Panc1 (cell line): Measurements from ENCODE around the gene RMI1. TPM values are rescaled to one million over a fixed set of nuclear protein-coding genes. Genes with fewer than 3 reads are reported as not detected.
"Not testable (repeated sequence)": the region's sequence is repeated elsewhere in the genome, so short reads cannot be mapped to it uniquely, and the experiment has no call there.

Source experiments
- ATAC-seq: fragments of 200-7000 bp; cut with Tn5 transposase; 2 replicates; pipeline ENCODE4 v1.9.1; 2020; ENCODE audit warnings: mild to moderate bottlenecking, moderate library complexity
- BruUV-seq: library from RNA; stranded (reverse); fragments of 400-500 nt; replicated peaks from 2 replicates; lab custom pipeline; 2021; lab: Mats Ljungman, UMichigan
- CTCF ChIA-PET: fragments of 300-600 bp; sonication (Branson Sonifier 250); formaldehyde crosslinking; loops from one replicate; lab custom pipeline; 2022; ENCODE audit warnings: antibody characterized with exemption; lab: Charles Lee
- POLR2A ChIA-PET: fragments of 300-600 bp; sonication (Branson Sonifier 250); formaldehyde crosslinking; loops from one replicate; lab custom pipeline; 2022; ENCODE audit warnings: antibody characterized with exemption; lab: Charles Lee
- DNase-seq: peaks from one replicate; pipeline ENCODE4 v3.0.0-alpha.2; 2010; ENCODE audit warnings: low read depth, low spot score
- H3K27ac ChIP-seq: 2 replicates; pipeline ENCODE4 v1.5.1; 2011; ENCODE audit warnings: mild to moderate bottlenecking, low read length, inconsistent platforms
- H3K27me3 ChIP-seq: fragments of 200-500 bp; sonication (Bioruptor generic); 2 replicates; pipeline ENCODE4 v1.6.0; 2014; ENCODE audit warnings: low read length, inconsistent platforms; ENCODE audit not compliant: control insufficient read depth, insufficient read depth
- H3K36me3 ChIP-seq: fragments of 200-500 bp; sonication (Bioruptor generic); 2 replicates; pipeline ENCODE4 v1.5.1; 2014; ENCODE audit warnings: inconsistent platforms, mild to moderate bottlenecking, low read length, moderate library complexity; ENCODE audit not compliant: control insufficient read depth, insufficient read depth
- H3K4me1 ChIP-seq: 2 replicates; pipeline ENCODE4 v1.5.1; 2011; ENCODE audit warnings: inconsistent platforms, mild to moderate bottlenecking, low read length, moderate library complexity; ENCODE audit not compliant: control insufficient read depth, insufficient read depth
- H3K4me3 ChIP-seq, 2 experiments: 2 replicates each; pipeline ENCODE4 v1.5.1; 2011 to 2012; ENCODE audit warnings: low read depth in 2 of 2, low read length in 2 of 2, mild to moderate bottlenecking in 2 of 2, inconsistent platforms in 1 of 2, moderate library complexity in 1 of 2
- H3K9me3 ChIP-seq: fragments of 200-500 bp; sonication (Bioruptor generic); 2 replicates; pipeline ENCODE4 v1.5.1; 2014; ENCODE audit warnings: low read depth, mild to moderate bottlenecking, inconsistent platforms, low read length, moderate library complexity; ENCODE audit not compliant: control insufficient read depth, insufficient read depth
- POLR2AphosphoS5 ChIP-seq: IDR thresholded peaks from 2 replicates; pipeline ENCODE4 v1.6.1; 2012; ENCODE audit warnings: mild to moderate bottlenecking, low read depth, low read length, moderate library complexity
- SIN3A ChIP-seq: IDR thresholded peaks from 2 replicates; pipeline ENCODE4 v1.6.1; 2012; ENCODE audit warnings: low read depth, mild to moderate bottlenecking, low read length, moderate library complexity, borderline replicate concordance; ENCODE audit not compliant: insufficient read depth
- TCF7L2 ChIP-seq: IDR thresholded peaks from 2 replicates; pipeline ENCODE4 v1.6.1; 2011; ENCODE audit warnings: mild to moderate bottlenecking, low read depth, low read length, inconsistent platforms
- in situ Hi-C: cut with HindIII; loops from 2 replicates; pipeline ENCODE4 v1.10.0; 2016; ENCODE audit warnings: low sequenced_read_pairs, low pct_unique_long_range_greater_than_20kb
- intact Hi-C: fragments of 100-400 bp; cut with micrococcal nuclease; formaldehyde crosslinking; loops from one replicate; pipeline ENCODE4 v1.10.0; 2022; ENCODE audit not compliant: unreplicated experiment
- total RNA-seq: library from RNA; stranded (reverse); gene quantifications from one replicate; pipeline ENCODE4 v1.2.1, GENCODE V29; 2021; ENCODE audit not compliant: unreplicated experiment
- TF ChIP-seq, protein P1 (sequence below), 2 experiments: IDR thresholded peaks; 2 replicates each; pipeline ENCODE4 v1.6.1; 2011 to 2012; ENCODE audit warnings: low read depth in 2 of 2, control low read depth in 1 of 2, low read length in 1 of 2, mild to moderate bottlenecking in 1 of 2, moderate library complexity in 1 of 2; ENCODE audit not compliant: insufficient read depth in 1 of 2
- TF ChIP-seq, protein P2 (sequence below): fragments of 450-650 bp; IDR thresholded peaks from 2 replicates; pipeline ENCODE4 v1.5.1; 2017; ENCODE audit warnings: mild to moderate bottlenecking

The RMI1 gene
- total RNA-seq, 1 experiment from 2014 or later, result 14.6 TPM

DNA sequence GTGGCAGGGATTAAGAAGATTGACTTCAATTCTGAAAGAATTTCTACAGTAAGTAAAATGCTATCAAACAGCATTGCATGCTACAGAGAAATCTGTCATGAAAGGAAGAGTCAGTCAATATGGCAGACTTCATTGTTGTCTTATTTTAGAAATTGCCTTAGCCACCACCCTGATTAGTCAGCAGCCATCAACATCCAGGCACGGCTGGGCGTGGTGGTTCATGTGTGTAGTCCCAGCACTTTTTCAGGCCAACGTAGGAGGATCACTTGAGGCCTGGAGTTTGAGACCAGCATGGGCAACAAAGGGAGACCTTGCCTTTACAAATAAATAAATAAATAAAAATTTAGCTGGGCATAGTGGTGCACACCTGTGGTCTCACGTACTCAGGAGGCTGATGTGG lies 46.6 kb downstream of the RMI1 start:
- DNase-seq (no peak), ATAC-seq (no peak)
- no TSS peak for BruUV-seq
- CTCF ChIA-PET, result no interaction called here
- intact Hi-C loops (no loop called here), in situ Hi-C loops (no loop called here)
- POLR2A ChIA-PET, result no interaction called here
- Histone ChIP-seq H3K4me3 (no peak overlapping the region), H3K27me3 (no peaks in the 10 kb centered on the region), H3K36me3 (no peaks in the 10 kb centered on the region), H3K4me1 (no peaks in the 10 kb centered on the region), H3K9me3 (no peaks in the 10 kb centered on the region), H3K27ac (no peak overlapping the region)
- TF ChIP-seq, protein P1, sequence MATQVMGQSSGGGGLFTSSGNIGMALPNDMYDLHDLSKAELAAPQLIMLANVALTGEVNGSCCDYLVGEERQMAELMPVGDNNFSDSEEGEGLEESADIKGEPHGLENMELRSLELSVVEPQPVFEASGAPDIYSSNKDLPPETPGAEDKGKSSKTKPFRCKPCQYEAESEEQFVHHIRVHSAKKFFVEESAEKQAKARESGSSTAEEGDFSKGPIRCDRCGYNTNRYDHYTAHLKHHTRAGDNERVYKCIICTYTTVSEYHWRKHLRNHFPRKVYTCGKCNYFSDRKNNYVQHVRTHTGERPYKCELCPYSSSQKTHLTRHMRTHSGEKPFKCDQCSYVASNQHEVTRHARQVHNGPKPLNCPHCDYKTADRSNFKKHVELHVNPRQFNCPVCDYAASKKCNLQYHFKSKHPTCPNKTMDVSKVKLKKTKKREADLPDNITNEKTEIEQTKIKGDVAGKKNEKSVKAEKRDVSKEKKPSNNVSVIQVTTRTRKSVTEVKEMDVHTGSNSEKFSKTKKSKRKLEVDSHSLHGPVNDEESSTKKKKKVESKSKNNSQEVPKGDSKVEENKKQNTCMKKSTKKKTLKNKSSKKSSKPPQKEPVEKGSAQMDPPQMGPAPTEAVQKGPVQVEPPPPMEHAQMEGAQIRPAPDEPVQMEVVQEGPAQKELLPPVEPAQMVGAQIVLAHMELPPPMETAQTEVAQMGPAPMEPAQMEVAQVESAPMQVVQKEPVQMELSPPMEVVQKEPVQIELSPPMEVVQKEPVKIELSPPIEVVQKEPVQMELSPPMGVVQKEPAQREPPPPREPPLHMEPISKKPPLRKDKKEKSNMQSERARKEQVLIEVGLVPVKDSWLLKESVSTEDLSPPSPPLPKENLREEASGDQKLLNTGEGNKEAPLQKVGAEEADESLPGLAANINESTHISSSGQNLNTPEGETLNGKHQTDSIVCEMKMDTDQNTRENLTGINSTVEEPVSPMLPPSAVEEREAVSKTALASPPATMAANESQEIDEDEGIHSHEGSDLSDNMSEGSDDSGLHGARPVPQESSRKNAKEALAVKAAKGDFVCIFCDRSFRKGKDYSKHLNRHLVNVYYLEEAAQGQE (IDR thresholded peaks at IDR 0.05; ENCODE audit: insufficient read depth in 1 of 2, low read depth in 2 of 2, low read length in 1 of 2), result no peak
- TF ChIP-seq TCF7L2 (no peak), SIN3A (no peak), POLR2AphosphoS5 (no peak)
- TF ChIP-seq, protein P2, sequence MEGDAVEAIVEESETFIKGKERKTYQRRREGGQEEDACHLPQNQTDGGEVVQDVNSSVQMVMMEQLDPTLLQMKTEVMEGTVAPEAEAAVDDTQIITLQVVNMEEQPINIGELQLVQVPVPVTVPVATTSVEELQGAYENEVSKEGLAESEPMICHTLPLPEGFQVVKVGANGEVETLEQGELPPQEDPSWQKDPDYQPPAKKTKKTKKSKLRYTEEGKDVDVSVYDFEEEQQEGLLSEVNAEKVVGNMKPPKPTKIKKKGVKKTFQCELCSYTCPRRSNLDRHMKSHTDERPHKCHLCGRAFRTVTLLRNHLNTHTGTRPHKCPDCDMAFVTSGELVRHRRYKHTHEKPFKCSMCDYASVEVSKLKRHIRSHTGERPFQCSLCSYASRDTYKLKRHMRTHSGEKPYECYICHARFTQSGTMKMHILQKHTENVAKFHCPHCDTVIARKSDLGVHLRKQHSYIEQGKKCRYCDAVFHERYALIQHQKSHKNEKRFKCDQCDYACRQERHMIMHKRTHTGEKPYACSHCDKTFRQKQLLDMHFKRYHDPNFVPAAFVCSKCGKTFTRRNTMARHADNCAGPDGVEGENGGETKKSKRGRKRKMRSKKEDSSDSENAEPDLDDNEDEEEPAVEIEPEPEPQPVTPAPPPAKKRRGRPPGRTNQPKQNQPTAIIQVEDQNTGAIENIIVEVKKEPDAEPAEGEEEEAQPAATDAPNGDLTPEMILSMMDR, result no peak

DNA sequence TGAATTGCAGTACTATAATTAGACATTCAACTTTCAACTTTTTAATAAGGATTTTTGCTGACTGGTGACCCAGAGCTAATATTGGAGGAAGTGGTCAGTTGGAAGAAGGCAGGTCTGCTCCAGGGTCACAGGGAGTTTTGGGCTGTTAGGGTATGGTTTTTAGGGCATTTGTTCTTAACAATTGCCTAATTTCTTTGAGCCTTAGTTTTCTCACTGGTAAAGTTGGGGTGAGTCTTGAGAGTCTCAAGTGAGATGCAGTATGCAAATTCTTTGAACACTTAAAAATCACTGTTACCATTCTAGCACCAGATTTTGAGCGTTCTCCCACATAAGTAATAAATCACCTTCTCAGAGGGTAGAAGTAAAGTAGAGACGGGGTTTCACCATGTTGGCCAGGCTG lies 50.9 kb downstream of the RMI1 start:
- no TSS peak for BruUV-seq
- POLR2A ChIA-PET, result no interaction called here
- Histone ChIP-seq H3K27me3 (no peaks in the 10 kb centered on the region), H3K27ac (no peak overlapping the region), H3K9me3 (no peaks in the 10 kb centered on the region), H3K4me1 (no peaks in the 10 kb centered on the region), H3K36me3 (no peaks in the 10 kb centered on the region), H3K4me3 (no peak overlapping the region)
- no peak for ATAC-seq
- DNase-seq, result no peak
- intact Hi-C loops, result no loop called here
- CTCF ChIA-PET, result no interaction called here
- in situ Hi-C loops, result no loop called here
- TF ChIP-seq POLR2AphosphoS5 (no peak), SIN3A (no peak), TCF7L2 (no peak)
- TF ChIP-seq, protein P1 (IDR thresholded peaks at IDR 0.05; ENCODE audit: insufficient read depth in 1 of 2, low read depth in 2 of 2, low read length in 1 of 2), result no peak
- TF ChIP-seq, protein P2, result no peak

DNA sequence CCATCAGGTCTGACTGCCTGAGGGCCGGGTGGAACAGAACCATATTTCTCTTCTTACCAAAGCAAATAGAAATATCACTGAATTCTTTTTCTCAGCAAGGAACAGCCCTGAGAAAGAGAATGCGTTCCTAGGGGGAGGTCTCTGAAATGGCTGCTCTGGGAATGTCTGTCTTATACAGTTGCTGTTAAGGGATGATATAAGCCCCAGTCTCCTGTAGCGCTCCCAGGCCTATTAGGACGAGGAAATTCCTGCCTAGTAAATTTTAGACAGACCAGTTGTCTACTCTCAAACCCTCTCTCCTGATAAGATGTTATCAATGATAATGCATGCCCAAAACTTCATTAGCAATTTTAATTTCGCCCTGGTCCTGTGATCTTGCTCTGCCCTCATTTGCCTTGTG lies 61.3 kb downstream of the RMI1 start:
- H3K9me3 ChIP-seq, POLR2A ChIA-PET, DNase-seq, H3K27ac ChIP-seq, CTCF ChIA-PET, H3K36me3 ChIP-seq, H3K4me1 ChIP-seq, BruUV-seq, H3K27me3 ChIP-seq, in situ Hi-C loops, ATAC-seq, intact Hi-C loops, H3K4me3 ChIP-seq: not testable (repeated sequence)
